ENCODE data around the gene MCRIP2.

MCRIP2 gene

DNA sequence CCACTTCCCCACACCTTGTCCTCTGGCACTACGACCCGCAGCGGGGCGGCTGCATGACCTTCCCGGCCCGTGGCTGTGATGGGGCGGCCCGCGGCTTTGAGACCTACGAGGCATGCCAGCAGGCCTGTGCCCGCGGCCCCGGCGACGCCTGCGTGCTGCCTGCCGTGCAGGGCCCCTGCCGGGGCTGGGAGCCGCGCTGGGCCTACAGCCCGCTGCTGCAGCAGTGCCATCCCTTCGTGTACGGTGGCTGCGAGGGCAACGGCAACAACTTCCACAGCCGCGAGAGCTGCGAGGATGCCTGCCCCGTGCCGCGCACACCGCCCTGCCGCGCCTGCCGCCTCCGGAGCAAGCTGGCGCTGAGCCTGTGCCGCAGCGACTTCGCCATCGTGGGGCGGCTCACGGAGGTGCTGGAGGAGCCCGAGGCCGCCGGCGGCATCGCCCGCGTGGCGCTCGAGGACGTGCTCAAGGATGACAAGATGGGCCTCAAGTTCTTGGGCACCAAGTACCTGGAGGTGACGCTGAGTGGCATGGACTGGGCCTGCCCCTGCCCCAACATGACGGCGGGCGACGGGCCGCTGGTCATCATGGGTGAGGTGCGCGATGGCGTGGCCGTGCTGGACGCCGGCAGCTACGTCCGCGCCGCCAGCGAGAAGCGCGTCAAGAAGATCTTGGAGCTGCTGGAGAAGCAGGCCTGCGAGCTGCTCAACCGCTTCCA is 8.1 kb upstream of the MCRIP2 start:
- no peak for DNase-seq

DNA sequence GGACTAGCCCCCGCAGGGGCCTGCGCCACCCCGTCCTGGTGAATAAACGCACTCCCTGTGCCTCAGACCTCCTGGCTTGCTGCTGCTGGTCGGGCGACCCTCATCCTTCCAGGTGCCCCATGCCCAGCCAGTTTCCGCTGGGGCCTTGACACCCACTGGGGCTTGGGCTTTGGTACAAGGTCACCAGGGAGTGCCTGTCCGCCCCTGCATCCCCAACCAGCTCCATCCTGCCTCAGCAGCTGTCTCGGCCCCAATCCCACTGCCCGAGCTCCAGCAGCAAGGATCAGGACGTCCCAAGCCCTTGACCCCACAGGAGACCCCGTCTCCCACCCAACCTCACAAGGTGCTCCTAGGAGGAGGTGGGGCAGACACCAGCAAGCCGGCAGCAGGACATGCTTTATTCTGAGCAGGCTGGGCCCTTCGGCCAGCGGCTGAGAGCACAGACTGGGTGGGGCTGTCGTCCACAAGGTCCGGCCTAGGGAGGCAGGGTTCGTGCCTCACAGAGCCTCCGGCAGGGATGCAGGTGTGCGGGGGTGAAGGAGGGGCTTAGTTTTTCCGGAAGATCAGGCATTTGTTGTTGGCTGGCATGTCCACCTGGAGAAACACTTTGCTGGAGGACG is 7.5 kb upstream of the MCRIP2 start:
- no peak for DNase-seq

DNA sequence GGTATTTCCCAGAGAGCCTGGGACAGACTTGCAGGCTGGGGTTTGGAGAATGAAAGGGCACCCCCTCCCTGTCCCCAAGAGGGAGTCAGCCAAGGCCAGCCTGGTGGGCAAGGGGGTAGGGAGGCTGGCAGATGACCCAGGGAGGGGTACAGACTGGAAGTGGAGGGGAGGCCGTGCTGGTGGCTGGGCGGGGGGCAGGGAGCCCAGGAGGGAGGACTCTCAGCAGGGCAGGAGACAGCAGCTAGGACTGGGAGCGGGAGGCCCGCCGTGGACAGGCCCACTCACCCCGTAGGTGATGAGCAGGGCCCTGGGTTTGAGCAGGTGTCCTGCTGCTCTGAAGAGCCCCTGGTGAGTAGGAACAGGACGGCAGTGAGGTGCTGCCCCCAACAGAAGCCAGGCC is 6.6 kb upstream of the MCRIP2 start:
- no peak for DNase-seq

DNA sequence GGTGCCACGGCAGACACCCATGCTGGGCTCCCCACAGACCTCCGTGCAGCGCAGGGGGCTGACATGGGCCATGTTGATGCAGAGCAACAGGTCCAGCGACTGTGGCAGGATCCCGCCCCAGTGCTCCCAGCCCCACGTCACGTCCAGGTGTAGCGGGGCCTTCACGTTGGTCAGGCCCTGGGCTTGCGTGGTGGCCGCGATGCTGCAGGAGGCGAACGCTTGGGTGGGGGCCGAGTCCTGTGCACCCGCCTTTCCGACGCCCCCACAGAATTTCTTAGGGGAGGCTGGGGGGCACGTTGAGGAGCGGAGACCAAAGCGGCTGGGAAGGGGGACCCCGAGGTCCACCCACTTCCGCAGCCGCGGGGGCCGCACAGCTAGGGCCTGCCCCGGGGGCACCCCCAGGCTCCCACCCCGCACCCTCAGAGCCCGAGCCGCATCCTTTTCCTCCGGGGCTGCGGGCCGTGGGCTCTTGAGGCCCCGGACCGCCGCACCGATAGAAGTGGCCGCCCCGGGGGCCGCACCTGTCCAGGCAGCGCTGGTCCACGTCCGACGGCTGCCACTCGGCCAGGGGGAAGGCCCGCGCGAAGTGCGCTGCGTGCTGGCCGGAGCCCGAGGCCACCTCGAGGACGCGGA is 5.9 kb upstream of the MCRIP2 start:
- no peak for DNase-seq

GRCh38 chr16:636206-637080 is 5.2 kb upstream of the MCRIP2 start, which contains the start of gene METTL26:
TSS of gene METTL26 (minus strand) at chr16:636305. CDS start at chr16:636290, 15 bp downstream.
- peak; percentile 94 to 96 for DNase-seq

DNA sequence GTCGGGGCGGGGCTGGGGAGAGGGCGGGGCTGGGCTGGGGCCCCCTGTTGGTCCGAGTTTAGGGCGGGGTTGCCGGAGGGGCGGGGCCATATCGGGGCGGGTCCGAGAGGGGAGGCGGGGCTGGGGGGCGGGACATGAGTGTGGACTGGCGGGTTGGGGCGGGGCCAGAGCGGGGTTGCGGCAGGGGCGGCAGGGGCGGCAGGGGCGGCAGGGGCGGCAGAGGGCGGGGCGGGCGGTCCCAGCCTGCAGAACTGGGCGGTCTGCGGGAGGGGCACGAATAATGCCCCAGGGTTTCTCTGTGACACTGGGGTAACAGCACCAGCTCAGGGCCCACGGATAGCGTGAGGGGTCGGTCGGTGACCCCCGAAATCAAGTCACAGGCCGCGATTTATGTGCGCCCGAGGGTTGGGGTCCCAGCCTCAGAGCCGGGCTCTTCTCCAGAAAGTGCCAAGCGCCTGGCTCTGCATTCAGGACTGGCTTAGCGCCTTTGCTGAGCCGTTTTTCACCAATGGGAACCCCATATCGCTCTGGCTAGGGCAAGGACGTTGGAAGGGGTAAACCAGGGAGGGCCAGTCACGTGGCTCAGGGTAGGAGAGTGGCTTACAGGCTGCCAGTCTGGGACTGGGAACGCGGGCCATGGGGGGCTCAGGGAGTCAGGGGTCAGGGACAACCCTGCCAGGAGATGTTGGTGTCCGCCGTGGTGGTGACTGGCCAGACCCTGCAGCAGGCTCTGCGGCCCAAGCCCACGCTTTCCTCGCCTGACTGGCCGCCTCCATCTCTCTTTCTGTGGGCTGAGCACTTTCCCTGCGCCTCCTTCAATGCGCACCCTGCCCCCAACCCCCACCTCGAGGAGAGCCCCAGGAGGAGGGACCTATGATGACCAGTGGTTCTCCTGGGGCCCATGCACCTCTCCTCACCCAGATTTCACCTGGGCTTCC is 4.3 kb upstream of the MCRIP2 start:
- peak; percentile 81 to 93 for DNase-seq

DNA sequence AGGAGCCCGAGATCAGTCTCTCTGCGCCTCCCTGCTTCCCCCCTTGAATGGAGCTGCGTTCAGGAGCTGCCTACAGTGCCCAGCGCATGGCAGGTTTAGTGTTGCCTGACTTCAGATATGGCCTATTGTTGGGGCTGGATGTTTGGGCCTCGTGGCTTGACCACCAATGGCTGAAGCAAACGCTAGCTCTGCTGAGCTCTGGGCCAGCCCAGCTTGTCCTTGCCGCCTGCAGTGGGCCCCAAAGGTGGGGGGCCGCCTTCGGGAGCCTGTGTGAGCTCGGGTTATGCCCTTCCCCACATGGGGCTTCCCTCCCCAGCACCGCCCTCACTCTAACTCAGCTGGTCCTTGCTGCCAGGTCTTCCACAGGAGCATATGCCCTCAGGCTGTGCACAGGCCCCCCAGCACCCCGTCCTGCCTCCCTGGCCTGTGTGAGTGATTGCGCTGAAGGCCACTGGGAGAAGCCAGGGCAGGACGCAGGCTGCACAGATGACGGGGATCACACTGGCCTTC is 3.5 kb upstream of the MCRIP2 start:
- DNase-seq, result no peak

DNA sequence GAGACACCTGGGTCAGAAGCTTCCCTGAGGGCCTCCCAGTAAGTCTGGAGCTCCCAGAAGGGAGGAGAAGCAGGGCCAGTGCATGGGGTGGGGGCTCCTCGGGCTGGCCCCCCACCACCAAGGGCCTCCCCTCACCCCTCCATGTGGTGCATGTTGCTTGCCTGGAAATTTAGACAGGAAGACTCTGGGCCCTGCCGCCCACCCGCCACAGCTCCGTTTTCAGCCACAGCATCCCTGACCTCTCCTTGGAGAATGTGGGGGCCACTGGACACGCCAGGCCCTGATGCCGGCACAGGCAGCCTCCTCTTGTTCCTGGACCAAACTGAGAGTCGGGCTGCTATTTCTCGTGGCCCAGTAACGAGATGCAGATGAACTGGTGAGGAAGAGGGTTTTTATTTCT is 2.8 kb upstream of the MCRIP2 start:
- no peak for DNase-seq

- DNase-seq, result no peak
These were observed 1.0 kb upstream of the MCRIP2 start for GRCh38 chr16:640614-641013.

- peak; percentile 94 to 96 for DNase-seq
These were observed 791 bp downstream of the MCRIP2 start for GRCh38 chr16:642189-643049.

DNA sequence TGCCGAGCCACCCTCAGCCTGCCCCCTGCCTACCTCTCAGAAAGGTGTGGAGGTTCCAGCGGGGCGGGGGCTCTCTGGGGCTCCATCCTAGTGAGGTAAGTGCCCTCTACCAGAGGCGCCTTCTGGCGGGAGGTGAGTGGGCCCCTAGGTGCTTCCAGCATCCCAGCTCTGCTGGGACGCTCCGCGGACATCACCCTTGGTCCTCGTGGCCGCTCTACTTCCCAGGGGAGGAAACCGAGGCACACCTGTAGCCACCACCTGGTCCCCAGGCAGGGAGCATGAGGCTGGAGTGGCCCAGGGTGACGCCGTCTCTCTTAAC is 1.4 kb downstream of the MCRIP2 start:
- no peak for DNase-seq

GRCh38 chr16:644556-644955 is 2.9 kb downstream of the MCRIP2 start:
- DNase-seq, result no peak

- no peak for DNase-seq
These were observed 4.4 kb downstream of the MCRIP2 start for GRCh38 chr16:645852-646678.

GRCh38 chr16:646679-647172 is 5.1 kb downstream of the MCRIP2 start:
- no peak for DNase-seq

GRCh38 chr16:647173-647902 is 5.7 kb downstream of the MCRIP2 start:
- no peak for DNase-seq

DNA sequence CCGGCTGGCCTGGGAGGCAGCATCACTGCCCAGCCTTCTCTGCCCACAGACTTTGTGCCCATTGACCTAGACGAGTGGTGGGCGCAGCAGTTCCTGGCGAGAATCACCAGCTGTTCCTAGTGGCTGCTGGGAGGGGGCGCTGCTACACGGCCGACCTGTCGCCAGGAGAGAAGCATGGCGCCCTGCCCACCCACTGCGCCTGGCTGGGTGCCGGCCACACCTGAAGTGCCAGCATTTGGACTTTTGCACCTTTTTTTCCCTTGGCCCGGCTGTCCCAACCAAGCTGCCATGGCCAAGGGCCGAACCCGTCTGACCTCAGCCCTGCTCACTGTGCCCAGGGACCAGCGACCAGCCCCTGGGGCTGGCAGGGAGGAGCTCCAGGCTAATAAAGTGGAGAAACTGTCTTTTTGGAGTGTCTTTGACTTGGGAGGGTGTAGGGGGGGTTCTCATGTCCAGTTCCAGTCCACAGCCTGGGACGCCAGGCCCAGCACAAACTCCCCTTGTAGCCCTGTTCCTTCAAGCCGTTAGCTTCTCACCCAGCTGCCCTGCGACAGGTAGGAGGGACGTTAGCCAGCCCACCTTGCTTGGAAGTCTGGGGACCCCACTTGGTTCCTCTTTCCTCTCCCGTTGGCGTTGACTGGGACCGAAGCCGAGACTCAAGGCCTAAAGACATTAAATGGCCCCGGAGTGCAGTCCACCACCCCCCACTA is 6.6 kb downstream of the MCRIP2 start:
- DNase-seq, result peak; percentile 41 to 65

GRCh38 chr16:648781-649589 is 7.4 kb downstream of the MCRIP2 start, which contains the start of gene WDR90:
TSS of gene WDR90 (plus strand) at chr16:649365. CDS start at chr16:649417, 52 bp downstream.
- peak; percentile 93 to 97 for DNase-seq
